Spleen (tissue), 7 donors: ENCODE measurements around the gene TAOK3.

Experiments
- POLR2A ChIP-seq, 3 donors: fragments of 450-650 bp; IDR thresholded peaks; one replicate each; pipeline ENCODE4 v1.5.1; 2017; ENCODE audit warnings: antibody characterized with exemption in 3 of 3, mild to moderate bottlenecking in 1 of 3
- POLR2AphosphoS5 ChIP-seq, 3 donors: sonication (generic); formaldehyde crosslinking; IDR thresholded peaks; one replicate each; pipeline ENCODE4 v1.5.1; 2017; ENCODE audit warnings: antibody characterized with exemption in 3 of 3
- TF ChIP-seq, protein P1 (sequence below), 11 experiments: fragments of 200-600 bp in 7 of 11; fragments of 450-650 bp in 4 of 11; sonication (generic) in 4 of 11; IDR thresholded peaks in 8 of 11; conservative IDR thresholded peaks in 3 of 11; 1 replicate in 7 of 11; 2 replicates in 4 of 11; pipeline versions ENCODE4 v1.4.0 to v1.8.0; 2016 to 2021; ENCODE audit warnings: antibody characterized with exemption in 11 of 11, inconsistent platforms in 4 of 11, mild to moderate bottlenecking in 1 of 11
- donor health status: DM: no; HTN: no; CAD: no; lungs with moderate emphysema.
- donor health status: DM: no; HTN: no; CAD: no.
- donor health status: DM: no; HTN: no; CAD: no.

DNA sequence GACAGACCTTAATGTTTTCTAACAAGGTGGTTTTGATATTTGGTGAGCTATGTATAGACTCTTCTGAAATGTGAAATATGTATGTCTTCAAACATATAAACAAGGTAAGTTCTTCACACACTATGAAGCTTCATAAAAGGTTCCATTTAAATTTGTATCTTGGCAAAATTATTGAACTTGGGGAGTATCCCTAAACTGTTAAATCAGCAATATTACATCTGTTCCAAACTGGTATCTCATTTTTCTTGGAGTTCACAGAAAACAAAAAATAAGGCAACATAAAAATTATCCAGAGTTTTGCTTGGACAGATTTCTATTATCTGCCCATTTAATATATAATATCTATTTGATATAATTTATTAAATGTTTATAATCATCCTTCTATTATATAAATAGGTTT, 62.4 kb downstream of the TAOK3 start:
- TF ChIP-seq, protein P1, sequence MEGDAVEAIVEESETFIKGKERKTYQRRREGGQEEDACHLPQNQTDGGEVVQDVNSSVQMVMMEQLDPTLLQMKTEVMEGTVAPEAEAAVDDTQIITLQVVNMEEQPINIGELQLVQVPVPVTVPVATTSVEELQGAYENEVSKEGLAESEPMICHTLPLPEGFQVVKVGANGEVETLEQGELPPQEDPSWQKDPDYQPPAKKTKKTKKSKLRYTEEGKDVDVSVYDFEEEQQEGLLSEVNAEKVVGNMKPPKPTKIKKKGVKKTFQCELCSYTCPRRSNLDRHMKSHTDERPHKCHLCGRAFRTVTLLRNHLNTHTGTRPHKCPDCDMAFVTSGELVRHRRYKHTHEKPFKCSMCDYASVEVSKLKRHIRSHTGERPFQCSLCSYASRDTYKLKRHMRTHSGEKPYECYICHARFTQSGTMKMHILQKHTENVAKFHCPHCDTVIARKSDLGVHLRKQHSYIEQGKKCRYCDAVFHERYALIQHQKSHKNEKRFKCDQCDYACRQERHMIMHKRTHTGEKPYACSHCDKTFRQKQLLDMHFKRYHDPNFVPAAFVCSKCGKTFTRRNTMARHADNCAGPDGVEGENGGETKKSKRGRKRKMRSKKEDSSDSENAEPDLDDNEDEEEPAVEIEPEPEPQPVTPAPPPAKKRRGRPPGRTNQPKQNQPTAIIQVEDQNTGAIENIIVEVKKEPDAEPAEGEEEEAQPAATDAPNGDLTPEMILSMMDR (IDR thresholded peaks at IDR 0.05 in 8 of 11, conservative IDR thresholded peaks at IDR 0.05 in 3 of 11) = no peak
- no peak for TF ChIP-seq POLR2AphosphoS5 (IDR thresholded peaks at IDR 0.05)
- no peak for TF ChIP-seq POLR2A (IDR thresholded peaks at IDR 0.05)
